Stimulated activated CD4-positive, alpha-beta T cell treated with anti-CD3 and anti-CD28 coated beads, Interleukin-15, amount 100 ng/mL, for 48 hours (primary cell): ENCODE measurements around the gene ERGIC1.

ENCODE experiments used
- DNase-seq, 2 donors: peaks; one replicate each; pipeline ENCODE4 v3.0.0-alpha.2; 2020; ENCODE audit warnings: low read depth in 2 of 2

Gene ERGIC1

GRCh38 chr5:172983542-172984243, 149.6 kb downstream of the ERGIC1 start, which contains the start of gene ATP6V0E1:
Gene ATP6V0E1, plus strand, starts transcription at chr5:172983771. Its CDS starts 90 bp downstream, at chr5:172983861.
- DNase-seq: peak; percentile 89 to 95

DNA sequence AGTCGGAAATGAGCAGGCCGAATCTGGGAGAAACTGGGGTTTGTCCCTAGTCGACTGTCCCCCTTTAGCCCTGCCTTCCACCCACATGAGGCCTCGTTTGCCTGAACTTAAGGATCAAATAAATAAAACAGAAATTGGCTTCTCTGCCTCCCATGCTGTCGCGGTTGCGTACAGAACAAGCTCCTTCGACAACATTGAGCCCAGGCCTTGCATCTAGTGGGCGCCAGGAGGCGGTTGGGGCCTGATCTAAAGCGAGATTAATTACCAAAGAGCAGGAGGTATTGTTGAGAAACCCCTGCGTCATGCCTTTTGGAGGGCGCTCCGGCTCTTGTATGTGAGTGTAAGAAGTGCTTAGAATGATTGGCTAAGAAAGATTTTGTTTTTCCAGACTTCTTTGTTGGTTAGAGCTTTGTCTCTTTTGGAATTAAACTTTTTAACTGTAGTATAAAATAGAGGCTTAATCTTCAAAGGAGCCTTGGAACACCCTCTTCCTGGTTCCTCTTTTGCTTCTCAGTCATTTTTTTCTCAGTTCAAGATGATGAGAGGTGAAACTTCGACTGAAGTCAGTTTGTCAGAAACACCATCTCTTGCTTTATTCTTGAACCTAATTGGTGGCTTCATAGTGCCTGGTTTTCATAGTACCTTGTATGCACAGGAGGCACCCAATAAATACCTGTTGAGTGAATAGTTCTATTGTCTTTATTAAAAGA, 150.3 kb downstream of the ERGIC1 start:
- peak; percentile 66 to 70 for DNase-seq

DNA sequence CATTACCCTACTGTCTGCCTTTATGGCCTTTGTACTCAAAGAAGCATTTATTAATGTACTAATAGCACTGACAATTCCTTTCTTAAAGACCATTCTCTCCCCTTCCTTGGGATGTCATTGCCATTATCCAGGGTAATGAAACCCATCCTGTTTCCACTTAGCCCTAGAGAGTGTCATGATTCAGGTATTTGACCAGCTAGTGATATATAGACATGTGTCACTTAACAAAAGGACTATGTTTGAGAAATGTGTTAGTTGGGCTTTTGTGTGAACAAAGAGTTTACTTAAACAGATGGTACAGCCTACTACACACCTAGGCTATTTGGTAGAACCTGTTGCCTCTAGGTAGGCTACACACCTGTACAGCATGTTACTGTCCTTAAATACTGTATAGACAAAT, 151.5 kb downstream of the ERGIC1 start:
- DNase-seq: no peak

- no peak for DNase-seq
Observed at GRCh38 chr5:172988276-172988675, 154.2 kb downstream of the ERGIC1 start.

GRCh38 chr5:172990776-172991175, 156.7 kb downstream of the ERGIC1 start:
- DNase-seq: no peak

DNA sequence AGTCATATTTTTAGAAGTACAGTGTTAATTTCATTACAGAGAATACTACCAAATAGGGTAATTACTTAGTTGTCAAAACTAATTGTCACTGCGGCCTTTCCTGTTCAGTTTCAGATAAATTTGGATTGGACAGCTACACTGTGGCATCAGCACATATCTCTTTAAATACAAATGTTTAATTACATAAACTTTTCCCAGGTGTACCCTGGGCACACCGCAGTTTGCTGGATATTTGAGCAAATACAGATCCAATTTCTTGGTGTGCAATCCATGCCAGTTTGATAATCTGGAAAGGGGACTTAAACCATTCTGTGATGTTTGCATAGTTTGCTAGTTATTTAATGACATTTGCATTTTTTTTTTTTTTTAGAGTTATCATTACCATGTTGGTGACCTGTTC, 160.4 kb downstream of the ERGIC1 start:
- no peak for DNase-seq

- no peak for DNase-seq
Observed at GRCh38 chr5:172999372-172999973, 165.4 kb downstream of the ERGIC1 start.

GRCh38 chr5:172999974-173000373, 165.9 kb downstream of the ERGIC1 start:
- DNase-seq: no peak

DNA sequence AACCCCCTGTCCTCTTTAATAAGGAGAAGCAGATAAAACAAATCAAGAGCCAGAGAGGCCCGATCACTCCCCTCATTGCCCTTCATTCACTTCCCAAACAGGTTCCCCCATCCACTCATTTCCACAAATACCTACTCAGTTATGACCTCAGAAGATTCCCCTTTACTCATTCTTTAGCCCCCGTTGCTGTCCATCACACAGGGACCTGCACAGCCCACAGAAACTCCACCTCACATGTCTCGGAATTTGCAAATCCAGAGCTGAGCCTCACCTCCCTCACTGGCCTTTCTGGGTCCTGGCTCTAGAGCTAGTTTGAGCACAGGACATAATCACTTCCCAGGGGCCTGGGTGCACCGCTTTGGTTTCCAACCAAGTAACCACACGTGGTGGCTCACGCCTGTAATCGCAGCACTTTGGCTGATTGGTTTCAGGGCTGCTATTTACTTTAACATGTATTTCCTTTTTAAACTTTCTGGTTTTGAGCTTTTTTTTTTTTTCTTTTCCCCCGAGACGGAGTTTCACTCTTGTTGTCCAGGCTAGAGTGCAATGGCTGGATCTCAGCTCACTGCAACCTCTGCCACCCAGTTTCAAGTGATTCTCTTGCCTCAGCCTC, 167.3 kb downstream of the ERGIC1 start:
- no peak for DNase-seq
